Inferior parietal cortex (tissue), 1 donor: Measurements from ENCODE around the gene HRH1.
A peak's percentile ranks its signal among the peaks of the same experiment; 100 is the strongest.
"Not testable (repeated sequence)": the region's sequence is repeated elsewhere in the genome, so short reads cannot be mapped to it uniquely, and the experiment has no call there.

Experiments
- DNase-seq: peaks from one replicate; pipeline ENCODE4 v3.0.0-alpha.2; 2016; ENCODE audit errors: extremely low spot score

HRH1 gene

DNA sequence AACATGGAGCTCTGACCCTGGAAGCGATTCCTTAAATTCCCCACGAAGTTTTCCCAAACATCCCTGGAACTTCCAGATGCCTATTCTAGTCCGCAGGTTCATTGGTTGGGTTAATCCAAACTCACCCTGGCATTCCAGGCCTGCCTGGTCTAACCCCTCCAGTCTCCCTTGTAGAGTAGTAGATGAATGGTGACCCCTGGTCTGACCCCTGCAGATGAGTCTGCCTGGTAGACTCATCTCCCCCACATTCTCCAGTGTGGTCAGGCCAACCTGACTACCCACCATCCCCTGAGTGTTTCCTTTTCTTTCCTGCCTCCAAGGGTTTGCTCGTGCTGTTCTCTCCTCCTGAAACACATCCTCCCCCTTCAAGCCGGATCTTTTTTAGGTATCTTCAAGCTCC, 10.8 kb upstream of the HRH1 start:
- no peak for DNase-seq

DNA sequence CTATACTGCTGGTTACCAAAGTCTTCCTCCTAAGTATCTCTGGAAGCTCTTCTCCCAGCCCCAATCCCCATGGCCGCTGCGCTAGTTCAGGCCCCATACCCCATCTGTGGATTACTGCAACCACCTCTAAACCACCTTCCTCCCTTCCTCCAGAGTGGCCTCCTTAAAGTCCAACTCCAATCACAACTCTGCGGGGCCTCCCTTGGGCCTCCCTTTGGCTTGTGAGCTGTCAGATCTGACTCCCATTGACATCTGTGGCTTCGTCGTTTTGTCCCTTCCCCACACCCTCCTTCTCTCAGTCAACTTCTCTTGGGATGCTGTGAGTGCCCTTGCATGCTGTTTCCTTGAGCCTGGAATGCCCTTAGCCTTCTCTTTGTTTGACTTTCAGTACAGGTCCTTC, 9.3 kb upstream of the HRH1 start:
- no peak for DNase-seq

DNA sequence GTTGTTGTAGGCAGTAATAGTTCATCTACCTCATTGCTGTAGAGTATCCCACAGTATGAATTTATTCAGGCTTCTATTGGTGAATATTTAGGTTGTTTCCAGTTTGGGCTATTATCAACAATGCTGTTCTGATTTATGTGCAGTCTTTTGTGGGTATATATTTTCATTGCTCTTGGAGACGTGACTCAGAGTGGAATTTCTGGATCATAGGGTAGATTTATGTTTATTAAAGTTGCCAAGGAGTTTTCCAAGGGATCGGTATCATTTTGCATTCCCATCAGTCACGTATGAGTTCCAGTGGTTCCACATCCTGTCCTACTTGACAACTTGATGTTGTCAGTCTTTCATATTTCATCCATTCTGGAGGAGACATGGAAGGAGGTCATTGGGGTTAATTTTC, 8.4 kb upstream of the HRH1 start:
- DNase-seq, result no peak

DNA sequence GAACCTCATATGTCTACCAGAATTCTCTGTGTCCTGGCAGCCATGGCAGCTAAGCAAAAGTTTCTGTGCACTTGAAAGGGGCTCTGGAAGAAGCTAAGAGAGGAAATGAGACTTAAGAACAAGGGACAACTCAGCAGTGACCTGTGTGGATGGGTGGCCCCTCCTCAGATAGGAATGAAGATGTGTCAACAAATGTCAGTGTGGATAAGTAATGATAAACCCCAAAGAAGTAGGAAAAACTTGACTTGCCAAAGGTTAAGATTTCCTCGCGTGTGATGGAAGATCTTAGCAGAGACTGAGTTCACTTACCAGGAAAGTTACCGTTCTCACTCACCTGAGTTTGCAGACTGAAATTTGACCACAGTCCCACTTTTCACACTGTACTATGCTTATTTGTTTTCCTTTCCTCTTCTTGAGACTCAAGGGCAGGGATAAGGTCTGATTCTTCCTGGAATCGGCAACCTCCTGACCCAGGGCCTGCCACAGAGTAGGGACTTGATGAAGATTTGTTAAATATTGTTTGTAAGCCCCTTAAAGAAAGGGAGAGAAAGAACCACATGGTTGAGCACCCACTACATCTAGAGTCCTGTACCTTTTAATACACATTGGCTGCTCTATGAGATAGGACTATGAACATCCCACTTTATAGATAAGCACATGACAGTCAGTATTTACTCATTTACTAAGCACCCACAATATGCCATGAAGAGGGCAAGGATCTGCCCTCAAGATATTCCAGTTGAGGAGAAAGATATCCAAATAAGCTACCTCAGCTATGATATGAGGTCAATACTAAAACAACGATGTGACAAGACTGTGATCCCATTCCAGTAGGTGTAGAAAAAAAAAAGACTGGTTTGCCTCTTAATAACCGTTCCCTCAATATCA, 7.3 kb upstream of the HRH1 start:
- DNase-seq, result no peak

DNA sequence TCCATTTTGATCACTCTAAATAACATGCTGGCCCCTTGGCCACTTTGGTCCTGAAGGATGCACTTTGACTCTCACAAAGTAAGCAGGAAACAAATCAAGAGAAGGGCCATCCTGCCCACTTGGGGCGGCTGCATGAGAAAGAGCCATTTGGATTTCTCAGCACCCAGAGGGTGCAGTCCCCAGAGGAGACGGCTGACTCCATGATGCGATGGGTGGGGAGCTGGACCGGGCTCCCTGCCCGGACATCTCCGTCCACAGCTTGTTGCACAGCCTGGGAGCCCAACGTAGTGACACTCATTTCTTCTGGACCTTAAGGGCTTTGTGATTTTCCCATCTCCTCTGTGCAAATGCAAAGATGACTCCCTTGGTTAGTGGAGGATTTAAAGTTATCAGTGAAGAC, 4.0 kb upstream of the HRH1 start:
- DNase-seq, result no peak

DNA sequence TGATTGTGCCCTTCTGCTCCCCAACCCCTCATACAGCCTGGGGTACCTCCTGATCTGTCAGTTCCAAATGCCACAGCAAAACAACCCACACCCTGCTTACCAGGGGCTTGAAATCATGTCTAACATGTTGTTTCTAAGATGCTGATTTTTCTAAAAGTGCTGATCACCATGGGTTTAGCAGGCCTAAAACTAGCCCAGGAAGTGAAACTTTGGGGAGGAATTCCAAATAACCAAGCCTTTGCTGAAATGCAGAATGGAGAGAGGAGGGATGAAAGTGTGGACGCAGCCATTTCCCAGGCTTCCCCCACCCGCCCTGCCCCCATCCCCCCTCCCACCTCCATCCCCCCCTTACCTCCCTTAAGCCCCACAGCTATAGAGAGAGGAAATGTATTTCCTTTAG, 2.0 kb upstream of the HRH1 start:
- DNase-seq, result no peak

DNA sequence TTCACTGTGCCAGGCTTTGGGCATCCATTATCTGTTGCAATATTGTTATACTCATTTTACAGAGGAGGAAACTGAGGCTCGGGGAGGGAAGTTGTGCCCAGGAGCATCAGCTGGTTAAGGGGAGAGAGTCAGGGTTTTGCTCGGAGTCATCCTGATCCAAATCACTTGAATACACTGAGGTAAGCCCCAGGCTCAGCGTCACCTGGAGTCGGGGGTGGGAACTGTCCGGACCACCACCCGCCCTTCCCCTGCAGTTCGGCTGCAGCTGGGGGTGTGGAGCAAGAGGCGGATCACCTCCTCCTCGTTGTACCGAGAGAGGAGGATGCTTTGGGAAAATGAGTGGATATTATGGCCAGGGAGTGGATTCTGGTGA, 646 bp downstream of the HRH1 start:
- DNase-seq, result no peak

DNA sequence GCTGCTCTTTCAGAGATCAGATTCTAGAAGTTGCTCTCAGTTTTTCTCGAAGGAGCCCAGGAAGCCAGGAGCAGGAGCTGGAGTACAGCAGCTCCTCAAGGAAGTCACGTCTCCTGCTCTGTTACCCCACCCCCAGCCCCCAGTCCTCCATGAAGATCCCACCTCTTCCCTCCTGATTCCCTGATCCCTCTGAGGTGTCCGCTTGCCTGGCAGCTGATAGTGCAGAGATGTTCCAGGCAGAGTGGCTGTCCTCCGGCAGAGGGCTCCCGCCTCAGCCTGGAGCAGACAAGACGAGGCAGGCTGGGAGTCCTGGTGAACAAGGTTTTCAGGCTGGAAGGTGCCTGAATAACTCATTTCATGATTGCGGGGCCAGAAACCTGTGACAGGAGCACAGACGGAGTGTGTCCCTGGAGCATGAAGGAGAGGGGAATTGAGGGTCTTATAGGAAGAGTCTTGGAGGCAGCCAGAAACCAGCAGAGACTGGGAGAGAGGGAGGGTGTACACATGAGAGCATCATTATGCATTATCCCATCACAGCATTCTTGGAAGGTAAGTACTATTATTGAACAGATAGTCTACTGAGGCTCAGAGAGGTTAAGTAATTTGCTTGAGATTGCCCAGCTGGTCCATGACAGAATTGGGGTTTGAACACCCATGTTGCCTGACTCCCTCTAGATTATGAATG, 1.2 kb downstream of the HRH1 start:
- DNase-seq, result peak; percentile 62

DNA sequence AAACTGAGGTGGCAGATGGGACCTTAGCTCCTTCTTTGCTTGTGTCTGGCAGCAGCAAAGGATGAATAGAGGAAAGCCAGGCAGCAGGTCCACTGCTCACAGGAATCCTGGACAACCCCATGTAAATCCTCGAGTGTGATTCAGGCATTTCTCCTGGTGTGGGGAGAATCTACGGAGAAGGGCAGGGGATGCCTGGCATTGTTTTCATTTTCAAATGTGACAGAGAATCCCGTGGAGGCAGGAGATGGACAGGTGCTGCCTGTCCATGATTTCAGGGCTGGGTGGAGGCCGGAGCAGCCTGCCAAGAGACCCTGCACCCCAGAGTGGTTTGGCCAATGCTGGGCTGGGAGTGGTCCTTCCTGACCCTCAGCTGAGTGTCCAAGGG, 1.7 kb downstream of the HRH1 start:
- DNase-seq, result no peak

DNA sequence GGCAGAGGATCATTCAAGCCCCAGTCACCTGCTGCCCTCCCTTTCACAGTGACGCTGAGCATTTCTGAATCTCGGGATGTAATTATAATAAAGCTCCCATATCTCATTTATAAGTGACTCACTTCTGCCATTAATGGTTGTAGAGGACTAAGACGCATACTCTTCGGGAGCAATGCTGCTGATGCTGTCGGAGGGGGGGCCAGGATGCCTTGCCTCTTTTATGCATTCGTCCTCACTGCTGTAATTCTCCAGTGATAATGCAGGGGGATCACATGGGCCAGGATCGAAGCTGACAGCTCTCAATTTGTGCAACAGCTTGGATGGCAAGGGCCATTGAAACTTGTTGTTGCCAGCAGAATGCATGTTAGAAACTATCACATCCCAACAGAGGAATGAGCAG, 3.1 kb downstream of the HRH1 start:
- no peak for DNase-seq

DNA sequence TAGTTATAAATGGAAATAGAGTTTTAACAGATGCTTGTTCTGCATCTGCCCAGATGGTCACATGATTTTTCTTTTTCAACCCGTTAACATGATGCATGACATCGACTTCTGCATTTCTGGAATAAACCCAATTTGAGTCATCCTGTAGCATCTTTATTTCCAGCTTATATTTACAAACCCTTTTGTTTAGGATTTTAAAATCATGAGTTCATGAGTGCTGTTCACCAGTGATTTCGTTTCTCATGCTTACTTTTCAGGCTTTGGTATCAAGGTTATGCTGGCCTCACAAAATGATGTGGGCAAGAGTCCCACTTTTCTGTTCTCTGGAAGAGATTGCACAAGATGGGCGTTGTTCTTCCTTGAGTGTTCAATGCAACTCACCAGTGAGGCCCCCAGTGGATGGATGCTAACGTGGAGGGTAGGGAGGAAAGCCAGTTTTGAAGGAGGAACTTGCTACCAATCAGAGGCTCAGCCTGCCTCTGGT, 5.2 kb downstream of the HRH1 start:
- DNase-seq, result no peak

DNA sequence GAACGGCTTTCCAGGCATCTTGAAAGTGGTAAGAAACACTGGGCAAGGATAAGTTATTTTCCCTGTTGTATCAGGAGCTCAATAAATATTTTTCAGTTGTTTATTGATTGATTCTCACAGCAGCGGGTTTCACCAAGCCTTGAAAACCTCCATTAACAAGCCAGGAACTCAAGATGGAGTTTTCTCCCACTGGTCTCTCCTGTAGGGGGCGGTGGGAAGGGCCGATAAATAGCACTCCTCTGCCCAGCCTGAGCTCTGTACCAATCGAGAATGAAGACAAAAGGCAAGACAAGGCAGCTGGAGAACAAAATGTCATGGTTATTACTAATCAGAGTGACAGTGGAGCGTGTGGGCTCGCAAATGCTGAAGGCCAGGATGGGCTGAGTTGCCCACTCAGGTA, 7.4 kb downstream of the HRH1 start:
- DNase-seq, result no peak

DNA sequence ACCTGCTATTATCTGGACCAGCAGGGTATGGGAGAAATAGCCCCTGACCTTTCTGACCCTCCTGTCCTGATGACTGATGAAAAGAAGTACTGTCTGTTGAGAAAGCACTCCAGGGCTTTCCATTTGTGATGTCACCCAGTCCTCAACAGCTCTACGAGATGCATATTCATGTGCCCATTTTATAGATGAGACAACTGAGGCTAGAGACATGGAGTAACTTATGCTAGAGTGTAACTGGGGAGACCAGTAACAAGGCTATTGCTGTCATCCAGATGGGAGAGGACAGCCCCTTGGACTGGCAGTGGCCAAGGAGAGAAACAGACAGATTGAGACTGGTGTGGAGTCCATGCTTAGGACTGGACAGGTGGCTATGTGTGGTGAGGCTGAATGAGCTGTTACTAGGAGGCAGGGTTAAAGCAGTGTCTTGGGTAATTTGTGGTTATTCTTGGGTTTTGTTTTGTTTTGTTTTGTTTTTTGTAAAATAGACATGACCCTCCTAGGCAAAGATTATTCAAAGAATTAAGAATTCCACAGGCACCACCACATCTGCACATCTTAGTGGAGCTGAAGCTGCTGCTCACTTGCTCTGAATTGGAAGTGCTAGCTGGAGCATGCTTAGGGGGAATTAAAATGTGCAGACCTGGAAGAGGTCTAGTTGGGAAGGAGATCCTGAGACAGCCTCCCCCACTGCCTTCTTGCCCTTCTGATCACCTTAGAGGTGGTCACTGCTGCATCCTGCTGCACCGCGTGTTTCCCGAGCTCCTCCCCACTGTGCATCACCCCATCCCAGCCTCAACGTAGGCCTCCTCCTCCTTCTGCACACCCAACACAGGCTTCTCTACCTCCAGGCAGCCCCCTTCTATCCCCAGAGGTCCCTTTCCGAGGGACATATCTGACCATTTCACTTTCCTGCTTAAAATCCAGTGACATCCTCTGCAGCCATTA, 8.4 kb downstream of the HRH1 start:
- no peak for DNase-seq

DNA sequence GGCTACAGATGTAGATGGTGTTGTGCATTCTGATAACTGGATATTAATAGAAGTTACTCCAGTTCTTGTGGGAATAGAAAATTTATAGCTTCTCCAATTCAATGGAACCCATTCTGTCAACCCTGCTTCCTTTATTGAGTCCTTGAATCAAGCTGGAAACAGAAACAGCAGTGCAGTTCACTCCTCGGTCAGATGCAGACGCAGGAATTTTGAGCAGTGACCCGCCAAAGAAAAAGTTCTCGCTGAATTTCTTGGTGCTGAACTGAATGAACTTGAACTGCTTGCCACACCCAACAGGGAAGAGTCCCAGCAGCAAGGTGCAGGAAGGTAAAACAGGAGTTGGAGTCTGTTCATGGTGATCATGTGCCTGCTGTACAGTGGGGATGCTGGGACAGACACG, 10.3 kb downstream of the HRH1 start:
- no peak for DNase-seq

DNA sequence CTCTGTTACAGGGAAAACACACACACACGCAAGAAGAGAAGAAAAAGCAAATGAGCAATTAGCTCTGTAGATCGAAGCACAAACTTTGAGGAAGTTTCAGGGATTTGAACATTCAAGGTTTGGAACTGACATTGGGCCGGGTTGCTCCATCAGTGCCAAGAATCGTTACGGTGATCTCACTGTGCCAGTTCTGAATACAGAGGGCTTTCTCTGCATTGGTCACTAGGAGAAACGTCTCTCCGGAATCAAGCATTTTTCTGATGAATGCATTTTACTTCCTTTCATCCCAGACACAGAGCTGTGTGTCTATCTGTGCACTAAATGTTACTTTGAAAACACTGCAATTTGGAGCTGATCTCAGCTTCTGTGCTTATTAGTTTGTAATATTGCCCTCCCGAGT, 11.2 kb downstream of the HRH1 start:
- DNase-seq, result no peak

DNA sequence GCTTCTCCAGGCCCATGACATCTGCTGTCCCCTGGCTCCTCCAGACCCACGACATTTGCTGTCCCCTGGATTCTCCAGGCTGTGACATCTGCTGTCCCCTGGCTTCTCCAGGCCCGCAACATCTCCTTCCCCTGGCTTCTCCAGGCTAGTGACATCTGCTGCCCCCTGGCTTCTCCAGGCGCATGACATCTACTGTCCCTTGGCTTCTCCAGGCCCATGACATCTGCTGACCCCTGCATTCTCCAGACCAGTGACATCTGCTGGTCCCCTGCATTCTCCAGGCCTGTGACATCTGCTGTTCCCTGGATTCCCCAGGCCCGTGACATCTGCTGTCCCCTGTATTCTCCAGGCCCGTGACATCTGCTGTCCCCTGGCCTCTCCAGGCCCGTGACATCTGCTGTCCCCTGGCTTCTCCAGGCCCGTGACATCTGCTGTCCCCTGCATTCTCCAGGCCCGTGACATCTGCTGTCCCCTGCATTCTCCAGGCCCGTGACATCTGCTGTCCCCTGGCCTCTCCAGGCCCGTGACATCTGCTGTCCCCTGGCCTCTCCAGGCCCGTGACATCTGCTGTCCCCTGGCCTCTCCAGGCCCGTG, 12.6 kb downstream of the HRH1 start:
- DNase-seq, result not testable (repeated sequence)

DNA sequence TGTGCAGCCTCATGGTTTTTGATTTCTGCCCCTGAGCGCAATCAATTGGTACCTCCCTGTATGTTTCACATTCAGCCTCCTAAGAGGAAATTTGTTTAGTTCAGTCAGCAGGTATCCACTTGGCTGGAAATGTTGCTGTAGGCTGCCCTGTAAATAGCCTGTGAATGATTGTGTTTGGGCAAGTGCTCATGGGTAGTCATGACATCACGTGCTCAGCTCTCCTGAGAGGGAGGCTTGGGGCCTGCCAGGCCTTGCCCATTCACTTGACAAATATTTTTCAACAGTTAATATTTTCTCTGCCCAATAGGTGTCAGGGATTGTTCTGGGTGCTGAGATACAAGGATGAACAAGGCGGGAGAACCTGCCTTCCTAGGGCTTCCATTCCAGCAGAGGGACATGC, 13.3 kb downstream of the HRH1 start:
- no peak for DNase-seq

DNA sequence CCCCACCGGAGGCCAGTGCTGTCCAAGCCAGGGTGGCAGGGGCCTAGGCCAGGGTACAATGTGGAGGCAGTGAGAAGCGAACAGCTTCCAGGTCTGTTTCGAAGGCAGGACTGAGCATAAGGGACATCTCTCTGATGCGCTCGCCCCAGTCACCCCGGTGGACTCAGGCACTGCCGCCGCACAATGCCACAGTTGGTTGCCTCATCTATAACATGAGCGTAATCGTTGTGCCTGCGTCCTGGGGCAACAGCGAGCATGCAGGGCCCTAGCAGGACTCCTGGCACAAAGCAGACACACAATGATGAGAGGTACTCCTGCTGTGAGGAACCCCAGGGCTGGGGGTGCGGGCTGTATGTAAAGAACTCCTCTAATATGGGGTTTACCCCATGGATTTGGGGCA, 14.1 kb downstream of the HRH1 start:
- no peak for DNase-seq

DNA sequence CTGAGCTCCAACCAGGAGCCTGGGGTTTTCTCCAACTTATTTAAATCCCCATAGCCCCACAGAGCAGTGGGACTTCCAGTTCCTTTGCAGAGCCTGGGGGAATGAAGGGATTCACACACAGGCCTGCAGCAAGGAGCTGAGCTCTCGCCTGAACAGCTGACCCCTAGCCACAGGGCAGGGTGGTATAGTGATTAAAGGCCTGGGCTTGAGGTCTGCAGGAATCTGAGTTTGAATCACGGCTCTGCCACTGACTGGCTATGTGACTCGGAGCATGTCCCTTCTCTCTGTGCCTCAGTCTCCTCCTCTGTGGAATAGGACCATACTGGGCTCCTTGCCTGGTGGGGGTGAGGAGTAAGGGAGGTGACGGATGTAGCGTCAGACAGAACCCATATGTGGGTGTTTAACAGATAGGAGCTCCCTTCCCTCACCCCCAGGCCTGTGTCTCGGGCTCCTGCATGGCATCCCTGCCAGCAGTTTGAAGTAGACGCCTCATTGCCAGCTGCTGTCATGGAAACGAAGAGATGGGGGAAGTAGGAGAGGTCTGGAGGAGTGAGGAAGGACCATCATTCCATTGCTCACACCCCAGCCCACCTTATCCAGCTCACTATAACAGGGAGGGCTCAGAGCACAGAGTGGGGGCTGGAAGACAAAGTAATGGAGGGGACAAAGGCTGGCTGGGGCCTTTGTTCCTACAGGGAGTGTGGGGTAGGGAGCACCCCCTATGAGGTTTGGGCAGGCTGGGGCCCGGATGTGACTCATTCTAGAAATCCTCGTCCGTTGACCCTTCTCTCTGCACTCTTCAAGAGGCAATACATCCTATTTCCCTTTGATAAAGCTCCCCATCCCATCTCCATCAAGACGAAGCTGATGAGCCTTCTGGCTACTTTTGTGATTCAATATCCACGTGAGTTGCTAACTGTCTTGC, 14.8 kb downstream of the HRH1 start:
- DNase-seq, result no peak

DNA sequence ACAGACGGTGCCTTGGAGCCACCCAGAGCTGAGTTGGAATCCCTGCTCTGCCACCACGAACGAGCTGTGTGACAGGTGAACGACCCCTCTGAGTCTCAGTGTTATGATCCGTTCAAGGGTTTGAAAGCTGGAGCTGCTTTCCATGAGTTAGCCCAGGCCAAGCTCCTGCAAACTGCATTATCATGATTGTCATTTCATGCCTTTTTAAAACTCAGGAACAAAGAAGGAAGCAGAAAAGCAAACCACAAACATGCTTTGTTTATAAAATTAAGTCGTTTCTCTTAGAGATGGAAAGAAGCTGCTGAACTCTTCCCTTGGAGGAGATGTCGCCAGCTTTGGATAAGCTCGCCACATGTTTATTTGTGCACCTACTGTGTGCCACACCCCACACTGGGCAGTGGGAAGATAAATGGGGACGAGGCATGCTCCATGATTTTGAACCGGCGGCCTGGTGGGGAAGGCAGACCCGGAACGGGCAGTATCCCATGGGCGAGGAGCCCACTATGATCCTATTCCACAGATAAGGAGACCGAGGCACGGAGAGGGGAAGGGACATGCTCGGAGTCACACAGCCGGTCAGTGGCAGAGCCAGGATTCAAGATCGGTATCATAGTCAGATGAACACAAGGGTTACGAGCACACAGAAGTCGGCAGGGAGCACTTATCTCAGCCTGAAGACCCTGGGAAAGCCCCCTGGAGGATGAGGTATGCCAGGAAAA, 15.9 kb downstream of the HRH1 start:
- DNase-seq, result no peak
